Measurements from ENCODE around the gene FKBP15. TPM values are rescaled to one million over a fixed set of nuclear protein-coding genes. Genes with fewer than 3 reads are reported as not detected.

The FKBP15 gene
- total and polyA plus RNA-seq, 8 donors = 5.5 to 36.6 (median 13.7) TPM

- H3K4me3 ChIP-seq = no peak overlapping the region
- H3K36me3 ChIP-seq = peaks cover 33 to 96% (median 96%) of the 10 kb centered on the region in 4 donors
- no peak for TF ChIP-seq EP300 (IDR thresholded peaks at IDR 0.05)
- TF ChIP-seq CTCF (IDR thresholded peaks at IDR 0.05) = no peak
- intact Hi-C loops (cut with DNase I; ENCODE audit: low total_unique reads) = no loop called here
- no peak for DNase-seq
- no peaks in the 10 kb centered on the region for H3K27me3 ChIP-seq
- no peak overlapping the region for H3K27ac ChIP-seq
- no peaks in the 10 kb centered on the region for H3K9me3 ChIP-seq
- peaks cover 0 to 5% (median 0%) of the 10 kb centered on the region in 4 donors for H3K4me1 ChIP-seq
- WGBS, 5 donors = 81 to 93% (median 88%) methylated on average over 2 of the region's 2 CpGs
Observed at GRCh38 chr9:113184539-113184938, 36.5 kb downstream of the FKBP15 start.

GRCh38 chr9:113183956-113184488 lies 37.1 kb downstream of the FKBP15 start:
- WGBS, 5 donors = 93 to 98% (median 95%) methylated on average over 2 of the region's 2 CpGs
- DNase-seq = no peak

GRCh38 chr9:113181165-113181564 lies 39.9 kb downstream of the FKBP15 start:
- intact Hi-C loops (cut with DNase I; ENCODE audit: low total_unique reads) = no loop called here
- no peak for DNase-seq
- Histone ChIP-seq H3K4me3 (no peak overlapping the region), H3K27me3 (no peaks in the 10 kb centered on the region), H3K36me3 (peaks cover 32 to 100% (median 100%) of the 10 kb centered on the region in 4 donors), H3K4me1 (no peaks in the 10 kb centered on the region), H3K9me3 (no peaks in the 10 kb centered on the region), H3K27ac (no peak overlapping the region)
- TF ChIP-seq POLR2A (IDR thresholded peaks at IDR 0.05) (no peak), EP300 (IDR thresholded peaks at IDR 0.05) (no peak), CTCF (IDR thresholded peaks at IDR 0.05) (no peak), POLR2AphosphoS5 (IDR thresholded peaks at IDR 0.05) (no peak)

More at GRCh38 chr9:113183956-113184488, 37.1 kb downstream of the FKBP15 start:
- TF ChIP-seq POLR2AphosphoS5 (IDR thresholded peaks at IDR 0.05) = no peak
- TF ChIP-seq EP300 (IDR thresholded peaks at IDR 0.05) = no peak
- TF ChIP-seq CTCF (IDR thresholded peaks at IDR 0.05) = no peak
- TF ChIP-seq POLR2A (IDR thresholded peaks at IDR 0.05) = no peak
- peaks cover 0 to 5% (median 0%) of the 10 kb centered on the region in 4 donors for H3K4me1 ChIP-seq
- intact Hi-C loops (cut with DNase I; ENCODE audit: low total_unique reads) = no loop called here
- H3K27ac ChIP-seq = no peak overlapping the region
- H3K4me3 ChIP-seq = no peak overlapping the region
- peaks cover 33 to 100% (median 100%) of the 10 kb centered on the region in 4 donors for H3K36me3 ChIP-seq
- H3K27me3 ChIP-seq = no peaks in the 10 kb centered on the region
- no peaks in the 10 kb centered on the region for H3K9me3 ChIP-seq

GRCh38 chr9:113179839-113180238 lies 41.2 kb downstream of the FKBP15 start:
- TF ChIP-seq CTCF (IDR thresholded peaks at IDR 0.05) = no peak
- Histone ChIP-seq H3K4me1 (no peaks in the 10 kb centered on the region), H3K27ac (no peak overlapping the region), H3K36me3 (peaks cover 36 to 100% (median 99%) of the 10 kb centered on the region in 4 donors), H3K27me3 (no peaks in the 10 kb centered on the region), H3K9me3 (no peaks in the 10 kb centered on the region), H3K4me3 (no peak overlapping the region)
- WGBS, 5 donors = 0 to 97% (median 86%) methylated on average over 1 of the region's 1 CpG
- DNase-seq = no peak
- intact Hi-C loops (cut with DNase I; ENCODE audit: low total_unique reads) = no loop called here

Measured in stomach (tissue), 9 donors.